Stimulated activated naive B cell treated with anti-CD40 and anti-IgM and Interleukin-4, amounts not matched to agents 10 μg/mL and 1 μg/mL and 100 μg/mL, for 72 hours (primary cell): ENCODE measurements around the gene NFIX.

Experiments used
- ATAC-seq, 2 donors: fragments of 150-1000 bp; cut with Tn5 transposase; replicated peaks; 2 replicates each; pipeline ENCODE4 v1.10.0; 2021; ENCODE audit warnings: moderate library complexity in 1 of 2
- DNase-seq: peaks from one replicate; pipeline ENCODE4 v3.0.0; 2021
- H3K27ac Mint-ChIP-seq: one replicate; pipeline ENCODE4 v1.8.0; 2022; ENCODE audit warnings: mild to moderate bottlenecking, mixed read lengths
- H3K27me3 Mint-ChIP-seq, 2 donors: one replicate each; pipeline ENCODE4 v1.8.0; 2022; ENCODE audit warnings: mixed read lengths in 2 of 2
- H3K36me3 Mint-ChIP-seq, 2 donors: one replicate each; pipeline ENCODE4 v1.8.0; 2022; ENCODE audit warnings: mixed read lengths in 2 of 2, mild to moderate bottlenecking in 1 of 2
- H3K4me1 Mint-ChIP-seq, 2 donors: one replicate each; pipeline ENCODE4 v1.8.0; 2022; ENCODE audit warnings: mixed read lengths in 2 of 2, mild to moderate bottlenecking in 1 of 2
- H3K4me3 Mint-ChIP-seq, 2 donors: one replicate each; pipeline ENCODE4 v1.8.0; 2022; ENCODE audit warnings: mild to moderate bottlenecking in 2 of 2, mixed read lengths in 2 of 2, moderate library complexity in 1 of 2
- H3K9me3 Mint-ChIP-seq, 2 donors: one replicate each; pipeline ENCODE4 v1.8.0; 2022; ENCODE audit warnings: mixed read lengths in 2 of 2, mild to moderate bottlenecking in 1 of 2

NFIX gene

GRCh38 chr19:13129384-13129783 is 134.1 kb downstream of the NFIX start:
- ATAC-seq (no peak), DNase-seq (no peak)
- peaks cover 24 to 32% of the 10 kb centered on the region in 2 donors for H3K36me3 Mint-ChIP-seq
- peaks cover 27 to 40% of the 10 kb centered on the region in 2 donors for H3K4me1 Mint-ChIP-seq
- no peaks in the 10 kb centered on the region for H3K9me3 Mint-ChIP-seq
- no peak overlapping the region for H3K4me3 Mint-ChIP-seq
- H3K27me3 Mint-ChIP-seq, result no peaks in the 10 kb centered on the region
- no peak overlapping the region for H3K27ac Mint-ChIP-seq

- H3K4me3 Mint-ChIP-seq, result no peak overlapping the region
- no peaks in the 10 kb centered on the region for H3K9me3 Mint-ChIP-seq
- H3K27me3 Mint-ChIP-seq, result no peaks in the 10 kb centered on the region
- DNase-seq (no peak), ATAC-seq (no peak)
- peaks cover 28 to 39% of the 10 kb centered on the region in 2 donors for H3K36me3 Mint-ChIP-seq
- peaks cover 27 to 40% of the 10 kb centered on the region in 2 donors for H3K4me1 Mint-ChIP-seq
- H3K27ac Mint-ChIP-seq, result peak overlapping the region; percentile 72
These were observed 135.7 kb downstream of the NFIX start for GRCh38 chr19:13130886-13131490.

GRCh38 chr19:13132471-13133180 is 137.4 kb downstream of the NFIX start:
- H3K4me1 Mint-ChIP-seq, result peaks cover 23 to 38% of the 10 kb centered on the region in 2 donors
- ATAC-seq, result peak; percentile 44 to 54
- H3K27me3 Mint-ChIP-seq, result no peaks in the 10 kb centered on the region
- peak overlapping the region; percentile 27 for H3K27ac Mint-ChIP-seq
- no peaks in the 10 kb centered on the region for H3K9me3 Mint-ChIP-seq
- peaks cover 41 to 51% of the 10 kb centered on the region in 2 donors for H3K36me3 Mint-ChIP-seq
- no peak for DNase-seq
- no peak overlapping the region for H3K4me3 Mint-ChIP-seq

GRCh38 chr19:13133241-13133870 is 138.1 kb downstream of the NFIX start:
- H3K4me3 Mint-ChIP-seq, result no peak overlapping the region
- no peak overlapping the region for H3K27ac Mint-ChIP-seq
- no peaks in the 10 kb centered on the region for H3K27me3 Mint-ChIP-seq
- peaks cover 39 to 51% of the 10 kb centered on the region in 2 donors for H3K36me3 Mint-ChIP-seq
- H3K4me1 Mint-ChIP-seq, result peaks cover 19 to 32% of the 10 kb centered on the region in 2 donors
- no peaks in the 10 kb centered on the region for H3K9me3 Mint-ChIP-seq
- DNase-seq (no peak), ATAC-seq (no peak)

GRCh38 chr19:13134626-13135025 is 139.4 kb downstream of the NFIX start:
- no peak overlapping the region for H3K4me3 Mint-ChIP-seq
- H3K36me3 Mint-ChIP-seq, result peaks cover 43 to 53% of the 10 kb centered on the region in 2 donors
- H3K27ac Mint-ChIP-seq, result no peak overlapping the region
- no peaks in the 10 kb centered on the region for H3K27me3 Mint-ChIP-seq
- H3K4me1 Mint-ChIP-seq, result peaks cover 14 to 24% of the 10 kb centered on the region in 2 donors
- no peak for ATAC-seq
- no peaks in the 10 kb centered on the region for H3K9me3 Mint-ChIP-seq
- no peak for DNase-seq

- DNase-seq (no peak), ATAC-seq (no peak)
- H3K36me3 Mint-ChIP-seq, result peaks cover 46 to 56% of the 10 kb centered on the region in 2 donors
- no peak overlapping the region for H3K4me3 Mint-ChIP-seq
- H3K27ac Mint-ChIP-seq, result no peak overlapping the region
- H3K9me3 Mint-ChIP-seq, result no peaks in the 10 kb centered on the region
- peaks cover 14 to 24% of the 10 kb centered on the region in 2 donors for H3K4me1 Mint-ChIP-seq
- H3K27me3 Mint-ChIP-seq, result no peaks in the 10 kb centered on the region
These were observed 140.1 kb downstream of the NFIX start for GRCh38 chr19:13135068-13136062.

- Mint-ChIP-seq H3K4me3 (no peak overlapping the region), H3K27ac (no peak overlapping the region), H3K27me3 (no peaks in the 10 kb centered on the region), H3K36me3 (peaks cover 41 to 56% of the 10 kb centered on the region in 2 donors), H3K4me1 (peaks cover 11 to 19% of the 10 kb centered on the region in 2 donors), H3K9me3 (no peaks in the 10 kb centered on the region)
- DNase-seq, result no peak
- no peak for ATAC-seq
These were observed 142.1 kb downstream of the NFIX start for GRCh38 chr19:13137290-13137794.

GRCh38 chr19:13138171-13138915 is 143.1 kb downstream of the NFIX start:
- Mint-ChIP-seq H3K4me1 (peaks cover 3 to 9% of the 10 kb centered on the region in 2 donors), H3K9me3 (no peaks in the 10 kb centered on the region), H3K4me3 (no peak overlapping the region), H3K36me3 (peaks cover 36 to 48% of the 10 kb centered on the region in 2 donors), H3K27me3 (no peaks in the 10 kb centered on the region), H3K27ac (no peak overlapping the region)
- no peak for ATAC-seq
- DNase-seq, result no peak

GRCh38 chr19:13138916-13139198 is 143.6 kb downstream of the NFIX start:
- H3K27me3 Mint-ChIP-seq, result no peaks in the 10 kb centered on the region
- H3K4me3 Mint-ChIP-seq, result no peak overlapping the region
- ATAC-seq (no peak), DNase-seq (no peak)
- peaks cover 36 to 48% of the 10 kb centered on the region in 2 donors for H3K36me3 Mint-ChIP-seq
- no peak overlapping the region for H3K27ac Mint-ChIP-seq
- H3K9me3 Mint-ChIP-seq, result no peaks in the 10 kb centered on the region
- peaks cover 3 to 9% of the 10 kb centered on the region in 2 donors for H3K4me1 Mint-ChIP-seq

GRCh38 chr19:13139633-13140311 is 144.5 kb downstream of the NFIX start:
- no peak for ATAC-seq
- no peaks in the 10 kb centered on the region for H3K27me3 Mint-ChIP-seq
- H3K36me3 Mint-ChIP-seq, result peaks cover 35 to 52% of the 10 kb centered on the region in 2 donors
- H3K9me3 Mint-ChIP-seq, result no peaks in the 10 kb centered on the region
- no peak overlapping the region for H3K4me3 Mint-ChIP-seq
- H3K27ac Mint-ChIP-seq, result no peak overlapping the region
- peaks cover 3 to 9% of the 10 kb centered on the region in 2 donors for H3K4me1 Mint-ChIP-seq
- DNase-seq, result no peak

GRCh38 chr19:13146763-13147563 is 151.7 kb downstream of the NFIX start:
- peaks cover 20 to 38% of the 10 kb centered on the region in 2 donors for H3K4me1 Mint-ChIP-seq
- H3K27ac Mint-ChIP-seq, result no peak overlapping the region
- H3K4me3 Mint-ChIP-seq, result no peak overlapping the region
- no peaks in the 10 kb centered on the region for H3K27me3 Mint-ChIP-seq
- DNase-seq, result no peak
- no peak for ATAC-seq
- peaks cover 11 to 18% of the 10 kb centered on the region in 2 donors for H3K36me3 Mint-ChIP-seq
- no peaks in the 10 kb centered on the region for H3K9me3 Mint-ChIP-seq
